Measurements from ENCODE around the gene PKNOX2. TPM values are rescaled to one million over a fixed set of nuclear protein-coding genes. Genes with fewer than 3 reads are reported as not detected.

Gene PKNOX2
- polyA plus RNA-seq, 1 experiment, result 0.02 TPM

GRCh38 chr11:125429807-125430678 is 265.5 kb downstream of the PKNOX2 start:
- ChIA-PET POLR2A (no interaction called here), CTCF (interaction anchor here (0.6 to 4.4 kb wide), 26 partner anchors 10 to 589 kb away, joined by 3 to 23 read pairs (median 4); no protein-coding TSS in a partner anchor)
- Histone ChIP-seq H3K4me3 (ENCODE audit: low read depth, low read length) (no peak overlapping the region), H3K27me3 (ENCODE audit: control insufficient read depth, insufficient read depth, low read length) (peaks cover 8% of the 10 kb centered on the region), H3K36me3 (ENCODE audit: control insufficient read depth, insufficient read depth, low read length) (no peaks in the 10 kb centered on the region)
- TF ChIP-seq, protein P1, sequence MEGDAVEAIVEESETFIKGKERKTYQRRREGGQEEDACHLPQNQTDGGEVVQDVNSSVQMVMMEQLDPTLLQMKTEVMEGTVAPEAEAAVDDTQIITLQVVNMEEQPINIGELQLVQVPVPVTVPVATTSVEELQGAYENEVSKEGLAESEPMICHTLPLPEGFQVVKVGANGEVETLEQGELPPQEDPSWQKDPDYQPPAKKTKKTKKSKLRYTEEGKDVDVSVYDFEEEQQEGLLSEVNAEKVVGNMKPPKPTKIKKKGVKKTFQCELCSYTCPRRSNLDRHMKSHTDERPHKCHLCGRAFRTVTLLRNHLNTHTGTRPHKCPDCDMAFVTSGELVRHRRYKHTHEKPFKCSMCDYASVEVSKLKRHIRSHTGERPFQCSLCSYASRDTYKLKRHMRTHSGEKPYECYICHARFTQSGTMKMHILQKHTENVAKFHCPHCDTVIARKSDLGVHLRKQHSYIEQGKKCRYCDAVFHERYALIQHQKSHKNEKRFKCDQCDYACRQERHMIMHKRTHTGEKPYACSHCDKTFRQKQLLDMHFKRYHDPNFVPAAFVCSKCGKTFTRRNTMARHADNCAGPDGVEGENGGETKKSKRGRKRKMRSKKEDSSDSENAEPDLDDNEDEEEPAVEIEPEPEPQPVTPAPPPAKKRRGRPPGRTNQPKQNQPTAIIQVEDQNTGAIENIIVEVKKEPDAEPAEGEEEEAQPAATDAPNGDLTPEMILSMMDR (IDR thresholded peaks at IDR 0.05; ENCODE audit: insufficient read depth, low read depth, low read length), result no peak
- no peak for DNase-seq (ENCODE audit: low read depth)

GRCh38 chr11:125431009-125431408 is 266.5 kb downstream of the PKNOX2 start:
- Histone ChIP-seq H3K27me3 (ENCODE audit: control insufficient read depth, insufficient read depth, low read length) (peaks cover 8% of the 10 kb centered on the region), H3K36me3 (ENCODE audit: control insufficient read depth, insufficient read depth, low read length) (no peaks in the 10 kb centered on the region), H3K4me3 (ENCODE audit: low read depth, low read length) (no peak overlapping the region)
- ChIA-PET POLR2A (interaction anchor here (0.6 kb wide), 1 partner anchor 23 kb away, joined by 8 read pairs; no protein-coding TSS in a partner anchor), CTCF (interaction anchor here (1.0 to 4.4 kb wide), 9 partner anchors 9 to 462 kb away, joined by 3 to 19 read pairs (median 4); no protein-coding TSS in a partner anchor)
- TF ChIP-seq, protein P1 (IDR thresholded peaks at IDR 0.05; ENCODE audit: insufficient read depth, low read depth, low read length), result no peak
- no peak for DNase-seq (ENCODE audit: low read depth)

GRCh38 chr11:125431481-125431880 is 266.9 kb downstream of the PKNOX2 start:
- ChIA-PET CTCF (interaction anchor here (1.5 kb wide), 2 partner anchors 8 to 14 kb away, joined by 3 to 4 read pairs; no protein-coding TSS in a partner anchor), POLR2A (no interaction called here)
- TF ChIP-seq, protein P1 (IDR thresholded peaks at IDR 0.05; ENCODE audit: insufficient read depth, low read depth, low read length), result no peak
- H3K36me3 ChIP-seq (ENCODE audit: control insufficient read depth, insufficient read depth, low read length), result no peaks in the 10 kb centered on the region
- peaks cover 8% of the 10 kb centered on the region for H3K27me3 ChIP-seq (ENCODE audit: control insufficient read depth, insufficient read depth, low read length)
- no peak overlapping the region for H3K4me3 ChIP-seq (ENCODE audit: low read depth, low read length)
- no peak for DNase-seq (ENCODE audit: low read depth)

GRCh38 chr11:125433454-125434121 is 269.0 kb downstream of the PKNOX2 start:
- ChIA-PET POLR2A (no interaction called here), CTCF (interaction anchor here (0.6 to 1.9 kb wide), 15 partner anchors 8 to 474 kb away, joined by 3 to 7 read pairs (median 4); no protein-coding TSS in a partner anchor)
- no peak overlapping the region for H3K4me3 ChIP-seq (ENCODE audit: low read depth, low read length)
- no peak for DNase-seq (ENCODE audit: low read depth)
- H3K36me3 ChIP-seq (ENCODE audit: control insufficient read depth, insufficient read depth, low read length), result no peaks in the 10 kb centered on the region
- TF ChIP-seq, protein P1 (IDR thresholded peaks at IDR 0.05; ENCODE audit: insufficient read depth, low read depth, low read length), result peak; percentile 80
- H3K27me3 ChIP-seq (ENCODE audit: control insufficient read depth, insufficient read depth, low read length), result peaks cover 2% of the 10 kb centered on the region; the same call in 1 of the 2 replicates

Data from BJ (cell line).